Thyroid gland (tissue), 4 donors: Measurements from ENCODE around the gene C5AR2. TPM values are rescaled to one million over a fixed set of nuclear protein-coding genes. Genes with fewer than 3 reads are reported as not detected.

Experiments used
- DNase-seq, 2 donors: peaks; one replicate each; pipeline ENCODE4 v3.0.0-alpha.2; 2019
- H3K27ac ChIP-seq, 3 donors: fragments of 200-600 bp; sonication (generic); 1 replicate in 2 of 3; 2 replicates in 1 of 3; pipeline ENCODE4 v1.5.1; 2016 to 2019; ENCODE audit warnings: mild to moderate bottlenecking in 1 of 3, moderate library complexity in 1 of 3
- H3K27me3 ChIP-seq: fragments of 200-600 bp; sonication (generic); one replicate; pipeline ENCODE4 v1.5.1; 2019
- H3K36me3 ChIP-seq, 2 donors: fragments of 200-600 bp; sonication (generic); one replicate each; pipeline ENCODE4 v1.5.1; 2016 to 2019
- H3K4me1 ChIP-seq, 2 donors: fragments of 200-600 bp; sonication (generic); one replicate each; pipeline ENCODE4 v1.5.1; 2017 to 2019
- H3K4me3 ChIP-seq, 3 donors: fragments of 200-600 bp; sonication (generic); replicated peaks in 1 of 3; 1 replicate in 2 of 3; 2 replicates in 1 of 3; pipeline ENCODE4 v1.5.1; 2016; ENCODE audit warnings: mild to moderate bottlenecking in 1 of 3
- H3K9me3 ChIP-seq: fragments of 200-600 bp; sonication (generic); one replicate; pipeline ENCODE4 v1.5.1; 2017
- CTCF ChIP-seq, 6 experiments: fragments of 200-600 bp in 3 of 6; fragments of 450-650 bp in 3 of 6; sonication (generic) in 3 of 6; IDR thresholded peaks; one replicate each; pipeline ENCODE4 v1.5.1; 2016 to 2019; ENCODE audit warnings: antibody characterized with exemption in 6 of 6, mild to moderate bottlenecking in 2 of 6, inconsistent platforms in 1 of 6, moderate library complexity in 1 of 6
- POLR2A ChIP-seq, 2 donors: fragments of 450-650 bp; IDR thresholded peaks; one replicate each; pipeline ENCODE4 v1.6.1; 2017; ENCODE audit warnings: antibody characterized with exemption in 2 of 2, mild to moderate bottlenecking in 2 of 2, moderate library complexity in 1 of 2
- WGBS, 2 donors: methylation state at CpG; one replicate each; pipeline ENCODE4 v1.1.5; 2017; 5-methylcytosine and 5-hydroxymethylcytosine counted together
- intact Hi-C: fragments of 100-400 bp; cut with DNase I; formaldehyde crosslinking; loops from one replicate; pipeline ENCODE4 v1.15.1; 2023
- total RNA-seq, 4 donors: library from RNA; depleted of rRNA; stranded (reverse); fragments of >200 nt; gene quantifications; one replicate each; pipeline ENCODE4 v1.2.3, GENCODE V29; 2016

Gene C5AR2
- total RNA-seq, 4 donors from 2014 or later: 0.11 to 3.8 (median 2.0) TPM

DNA sequence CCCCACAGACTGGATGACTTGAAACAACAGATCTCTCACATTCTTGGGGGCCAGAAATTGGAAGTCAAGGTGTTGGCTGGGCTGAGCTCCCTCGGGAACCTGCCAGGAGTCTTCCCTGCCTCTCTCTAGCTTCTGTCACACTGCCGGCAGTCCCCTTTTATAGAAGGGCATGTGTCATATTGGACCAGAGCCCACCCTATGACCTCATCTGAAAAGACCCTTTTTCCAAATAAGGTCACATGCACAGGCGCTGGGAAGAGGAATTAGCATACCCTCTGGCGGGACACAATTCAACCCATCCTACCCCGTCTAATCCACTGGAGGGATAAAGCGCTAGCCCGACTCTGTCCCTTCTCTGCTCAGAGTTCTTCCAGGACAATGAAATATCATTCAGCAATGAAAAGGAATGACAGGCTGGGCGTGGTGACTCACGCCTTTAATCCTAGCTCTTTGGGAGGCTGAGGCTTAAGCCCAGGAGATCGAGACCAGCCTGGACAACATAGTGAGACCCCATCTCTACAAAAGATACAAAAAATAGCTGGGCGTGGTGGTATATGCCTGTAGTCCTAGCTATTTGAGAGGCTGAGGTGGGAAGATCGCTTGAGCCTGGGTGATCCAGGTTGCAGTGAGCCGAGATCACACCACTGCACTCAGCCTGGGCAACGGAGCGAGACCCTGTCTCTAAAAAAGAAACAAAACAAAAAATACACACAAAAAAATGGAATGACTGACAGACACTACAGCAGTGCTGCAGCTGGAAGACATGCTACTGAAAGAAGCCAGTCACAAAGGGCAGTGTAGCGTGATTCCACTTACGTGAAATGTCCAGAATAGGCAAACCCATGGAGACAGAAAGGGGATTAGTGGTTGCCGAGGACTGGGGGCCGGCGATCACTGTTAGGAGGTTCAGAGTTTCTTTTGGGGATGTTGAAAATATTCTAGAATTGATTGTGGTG is 58.8 kb downstream of the C5AR2 start:
- no peak for DNase-seq
- Histone ChIP-seq H3K4me1 (no peaks in the 10 kb centered on the region), H3K27me3 (no peaks in the 10 kb centered on the region), H3K27ac (no peak overlapping the region), H3K36me3 (no peaks in the 10 kb centered on the region), H3K4me3 (no peak overlapping the region), H3K9me3 (no peaks in the 10 kb centered on the region)
- TF ChIP-seq POLR2A (IDR thresholded peaks at IDR 0.05): no peak
- no peak for TF ChIP-seq CTCF (IDR thresholded peaks at IDR 0.05)
- 69 to 70% methylated on average over 20 of the region's 20 CpGs for WGBS, 2 donors
- intact Hi-C loops: loop anchor here (2.0 kb wide), 1 partner anchor 96 kb away; no protein-coding TSS in a partner anchor

DNA sequence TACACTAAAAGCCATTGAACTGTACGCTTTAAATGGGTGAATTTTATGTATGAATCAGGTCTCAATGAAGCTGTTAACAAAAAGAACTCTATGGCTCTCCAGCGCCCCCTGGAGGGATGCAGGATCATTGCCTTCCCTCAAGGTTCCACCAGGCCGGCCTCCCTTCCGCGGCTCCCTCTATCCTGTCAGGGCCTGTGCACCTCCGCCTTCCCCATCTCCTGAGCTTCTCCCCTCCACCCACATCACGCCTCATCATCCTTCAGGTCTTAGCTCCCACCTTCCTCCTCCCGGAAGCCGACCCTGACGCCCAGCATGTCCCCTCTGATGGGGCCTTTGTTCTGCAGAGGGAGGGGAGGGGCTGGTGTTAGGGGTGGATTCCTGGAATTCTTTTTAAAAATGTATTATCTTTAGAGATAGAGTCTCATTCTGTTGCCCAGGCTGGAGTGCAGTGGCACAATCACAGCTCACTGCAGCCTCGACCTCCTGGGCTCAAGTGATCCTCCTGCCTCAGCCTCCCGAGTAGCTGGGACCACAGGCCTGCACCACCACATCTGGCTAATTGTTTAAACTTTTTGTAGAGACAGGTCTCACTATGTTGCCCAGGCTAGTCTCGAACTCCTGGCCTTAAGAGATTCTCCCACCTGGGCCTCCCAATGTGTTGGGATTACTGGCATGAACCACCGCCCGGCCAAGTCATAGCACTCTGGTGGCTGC is 59.7 kb downstream of the C5AR2 start:
- Histone ChIP-seq H3K27ac (no peak overlapping the region), H3K4me1 (no peaks in the 10 kb centered on the region), H3K27me3 (no peaks in the 10 kb centered on the region), H3K36me3 (no peaks in the 10 kb centered on the region), H3K4me3 (no peak overlapping the region), H3K9me3 (no peaks in the 10 kb centered on the region)
- intact Hi-C loops: loop anchor here (2.0 kb wide), 1 partner anchor 97 kb away; no protein-coding TSS in a partner anchor
- DNase-seq: peak; percentile 58 to 78
- 30 to 32% methylated on average over 15 of the region's 15 CpGs for WGBS, 2 donors
- TF ChIP-seq CTCF (IDR thresholded peaks at IDR 0.05) (peak; percentile 39 to 87 (median 76)), POLR2A (IDR thresholded peaks at IDR 0.05) (no peak)

Other genes starting within 250 kb of the C5AR2 start
- gene ZC3H4, start 218.4 kb upstream of the C5AR2 start, total RNA-seq: 10 to 100 TPM; 19.1 to 36.7 (median 31.3) TPM
- 100 to 1,000 TPM in 3 of 4 donors, 10 to 100 TPM in 1; 79.5 to 119 (median 103) TPM for gene SAE1, start 201.3 kb upstream of the C5AR2 start, total RNA-seq
- 1 to 10 TPM; 2.4 to 7.7 (median 4.9) TPM for gene BBC3, start 101.0 kb upstream of the C5AR2 start, total RNA-seq
- 10 to 100 TPM; 16.1 to 21.9 (median 17.8) TPM for gene CCDC9, start 75.7 kb upstream of the C5AR2 start, total RNA-seq
- 10 to 100 TPM in 1 of 4 donors, 1 to 10 TPM in 3; 4.3 to 10.6 (median 8.2) TPM for gene INAFM1, start 57.3 kb upstream of the C5AR2 start, total RNA-seq
- gene C5AR1, start 22.3 kb upstream of the C5AR2 start, total RNA-seq: 1 to 10 TPM; 1.2 to 3.5 (median 1.8) TPM
- 10 to 100 TPM; 15.2 to 20.1 (median 17.3) TPM for gene DHX34, start 17.1 kb downstream of the C5AR2 start, total RNA-seq
- 10 to 100 TPM in 1 of 4 donors, 1 to 10 TPM in 3; 3.6 to 15.3 (median 6.1) TPM for gene MEIS3, start 87.4 kb downstream of the C5AR2 start, total RNA-seq
- gene SLC8A2, start 139.7 kb downstream of the C5AR2 start, total RNA-seq: under 1 TPM in 2 of 4 donors, not detected in 2; 0.29 to 0.59 TPM
- gene KPTN, start 152.0 kb downstream of the C5AR2 start, total RNA-seq: 1 to 10 TPM; 7.0 to 8.9 (median 7.3) TPM
- gene NAPA, start 182.9 kb downstream of the C5AR2 start, total RNA-seq: 100 to 1,000 TPM; 146 to 354 (median 213) TPM
- gene ZNF541, start 241.0 kb downstream of the C5AR2 start, total RNA-seq: 1 to 10 TPM in 1 of 4 donors, under 1 TPM in 2, not detected in 1; 0.40 to 1.1 (median 0.56) TPM